GM15510 (cell line): ENCODE results near the gene KIAA1191.

Source experiments
- POLR2A ChIP-seq: IDR thresholded peaks from 3 replicates; pipeline ENCODE4 v1.6.1; 2011; ENCODE audit warnings: borderline replicate concordance; ENCODE audit not compliant: insufficient read length; ENCODE audit errors: extremely low read depth

The KIAA1191 gene

GRCh38 chr5:176394881-176395675, 33.5 kb upstream of the KIAA1191 start:
- no peak for TF ChIP-seq POLR2A

GRCh38 chr5:176394096-176394495, 32.5 kb upstream of the KIAA1191 start:
- no peak for TF ChIP-seq POLR2A

GRCh38 chr5:176392526-176392925, 31.0 kb upstream of the KIAA1191 start:
- TF ChIP-seq POLR2A = no peak

- TF ChIP-seq POLR2A = no peak
These were observed 30.4 kb upstream of the KIAA1191 start for GRCh38 chr5:176391999-176392398.

GRCh38 chr5:176391479-176391878, 29.9 kb upstream of the KIAA1191 start:
- TF ChIP-seq POLR2A = no peak

- TF ChIP-seq POLR2A = peak; percentile 78
These were observed 27.9 kb upstream of the KIAA1191 start for GRCh38 chr5:176389135-176390123.

GRCh38 chr5:176388444-176389134, 27.0 kb upstream of the KIAA1191 start, which contains the start of the genes HIGD2A and NOP16:
HIGD2A (plus strand) TSS chr5:176388751; CDS start chr5:176388820, 69 bp downstream.
NOP16 (minus strand) TSS chr5:176388598; CDS start chr5:176388539, 59 bp downstream.
- TF ChIP-seq POLR2A = peak; percentile 79

- TF ChIP-seq POLR2A = no peak
These were observed 26.5 kb upstream of the KIAA1191 start for GRCh38 chr5:176388003-176388443.

GRCh38 chr5:176387384-176387925, 25.9 kb upstream of the KIAA1191 start:
- TF ChIP-seq POLR2A = no peak

- TF ChIP-seq POLR2A = no peak
These were observed 24.9 kb upstream of the KIAA1191 start for GRCh38 chr5:176386491-176386890.

GRCh38 chr5:176384991-176385390, 23.4 kb upstream of the KIAA1191 start:
- TF ChIP-seq POLR2A = no peak

- no peak for TF ChIP-seq POLR2A
These were observed 22.9 kb upstream of the KIAA1191 start for GRCh38 chr5:176384366-176384930.

- no peak for TF ChIP-seq POLR2A
These were observed 22.4 kb upstream of the KIAA1191 start for GRCh38 chr5:176383961-176384360.
